Neural cell (in vitro differentiated cells): ENCODE results near the gene SNX32. TPM values are rescaled to one million over a fixed set of nuclear protein-coding genes. Genes with fewer than 3 reads are reported as not detected.
"Not testable (repeated sequence)": the region's sequence is repeated elsewhere in the genome, so short reads cannot be mapped to it uniquely, and the experiment has no call there.

Experiments used
- H2AFZ ChIP-seq: fragments of 200-600, 300-800 bp; sonication (generic), shearing (Covaris generic); 2 replicates; pipeline ENCODE4 v1.6.0; 2014; ENCODE audit warnings: low read depth, mild to moderate bottlenecking, antibody characterized with exemption, low read length, moderate library complexity
- H3F3A ChIP-seq: fragments of 200-600 bp; shearing (Covaris generic); 2 replicates; pipeline ENCODE4 v1.6.1; 2016; ENCODE audit warnings: mild to moderate bottlenecking, moderate library complexity, mixed read lengths, antibody characterized with exemption, low read length; ENCODE audit not compliant: insufficient read depth, poor library complexity, severe bottlenecking
- H3K27ac ChIP-seq: fragments of 200-600, 300-800 bp; sonication (generic), shearing (Covaris generic); 2 replicates; pipeline ENCODE4 v1.5.1; 2014; ENCODE audit warnings: mild to moderate bottlenecking, low read length, moderate library complexity
- H3K27me3 ChIP-seq: fragments of 300-800, 200-600 bp; sonication (generic), shearing (Covaris generic); 2 replicates; pipeline ENCODE4 v1.6.0; 2014; ENCODE audit warnings: mild to moderate bottlenecking, low read depth, low read length, moderate library complexity; ENCODE audit not compliant: insufficient read depth
- H3K36me3 ChIP-seq: fragments of 300-800, 200-600 bp; sonication (generic), shearing (Covaris generic); 2 replicates; pipeline ENCODE4 v1.5.1; 2014; ENCODE audit warnings: mild to moderate bottlenecking, antibody characterized with exemption, low read length, moderate library complexity; ENCODE audit not compliant: insufficient read depth
- H3K4me2 ChIP-seq: fragments of 300-800, 200-600 bp; sonication (generic), shearing (Covaris generic); 2 replicates; pipeline ENCODE4 v1.6.0; 2014; ENCODE audit warnings: mild to moderate bottlenecking, low read length
- H3K4me3 ChIP-seq: fragments of 300-800, 200-600 bp; sonication (generic), shearing (Covaris generic); 2 replicates; pipeline ENCODE4 v1.5.1; 2014; ENCODE audit warnings: mild to moderate bottlenecking, low read length, moderate library complexity
- H3K79me2 ChIP-seq: fragments of 200-600 bp; shearing (Covaris generic); replicated peaks from 2 replicates; pipeline ENCODE4 v1.6.0; 2014; ENCODE audit warnings: mild to moderate bottlenecking, low read length, moderate library complexity; ENCODE audit not compliant: insufficient read depth
- H3K9ac ChIP-seq: fragments of 300-800, 200-600 bp; sonication (generic), shearing (Covaris generic); 2 replicates; pipeline ENCODE4 v1.6.1; 2016; ENCODE audit warnings: mild to moderate bottlenecking, low read length, mixed read lengths
- H3K9me2 ChIP-seq: fragments of 200-600 bp; shearing (Covaris generic); 2 replicates; pipeline ENCODE4 v1.6.1; 2016; ENCODE audit warnings: mild to moderate bottlenecking, low read length, mixed read lengths; ENCODE audit not compliant: insufficient read depth
- H3K9me3 ChIP-seq: fragments of 200-600, 300-800 bp; sonication (generic), shearing (Covaris generic); 2 replicates; pipeline ENCODE4 v1.6.1; 2016; ENCODE audit warnings: mild to moderate bottlenecking, mixed run types, low read length, moderate library complexity, mixed read lengths
- H4K20me1 ChIP-seq: fragments of 200-600 bp; shearing (Covaris generic); 2 replicates; pipeline ENCODE4 v1.6.1; 2016; ENCODE audit warnings: mild to moderate bottlenecking, mixed run types; ENCODE audit not compliant: insufficient read depth
- EP300 ChIP-seq: fragments of 450-650 bp; conservative IDR thresholded peaks from 2 replicates; pipeline ENCODE4 v1.6.1; 2014; ENCODE audit warnings: antibody characterized with exemption, mild to moderate bottlenecking, moderate library complexity; ENCODE audit not compliant: poor library complexity, severe bottlenecking
- EZH2 ChIP-seq: fragments of 200-600, 300-800 bp; shearing (Covaris generic), sonication (generic); IDR thresholded peaks from 2 replicates; pipeline ENCODE4 v1.6.1; 2014; ENCODE audit warnings: antibody characterized with exemption, low read length, borderline replicate concordance, mild to moderate bottlenecking; ENCODE audit not compliant: insufficient read depth, poor library complexity, severe bottlenecking
- MXI1 ChIP-seq: fragments of 450-650 bp; conservative IDR thresholded peaks from 2 replicates; pipeline ENCODE4 v1.6.1; 2014; ENCODE audit warnings: antibody characterized with exemption, mild to moderate bottlenecking; ENCODE audit not compliant: poor library complexity, severe bottlenecking
- POLR2AphosphoS5 ChIP-seq: IDR thresholded peaks from 2 replicates; pipeline ENCODE4 v1.6.1; 2012
- RAD21 ChIP-seq: fragments of 450-650 bp; conservative IDR thresholded peaks from 2 replicates; pipeline ENCODE4 v1.6.1; 2014; ENCODE audit warnings: antibody characterized with exemption, mild to moderate bottlenecking, moderate library complexity
- SMC3 ChIP-seq: fragments of 450-650 bp; conservative IDR thresholded peaks from 2 replicates; pipeline ENCODE4 v1.6.1; 2014; ENCODE audit warnings: antibody characterized with exemption, mild to moderate bottlenecking, moderate library complexity; ENCODE audit not compliant: poor library complexity
- TAF1 ChIP-seq: IDR thresholded peaks from 2 replicates; pipeline ENCODE4 v1.6.1; 2012; ENCODE audit warnings: low read depth
- polyA plus RNA-seq: library from polyadenylated mRNA; depleted of rRNA; stranded (reverse); fragments of >200 nt; gene quantifications from 2 replicates; pipeline ENCODE4 v1.2.3, GENCODE V29; 2014
- TF ChIP-seq, protein P1 (sequence below): IDR thresholded peaks from 2 replicates; pipeline ENCODE4 v1.6.1; 2012; ENCODE audit warnings: borderline replicate concordance
- TF ChIP-seq, protein P2 (sequence below): fragments of 450-650 bp; IDR thresholded peaks from 2 replicates; pipeline ENCODE4 v1.5.1; 2014; ENCODE audit warnings: antibody characterized with exemption, mild to moderate bottlenecking, moderate library complexity; ENCODE audit not compliant: poor library complexity, severe bottlenecking

Gene SNX32
- polyA plus RNA-seq, 1 donor from 2014 or later = 16.0 TPM

DNA sequence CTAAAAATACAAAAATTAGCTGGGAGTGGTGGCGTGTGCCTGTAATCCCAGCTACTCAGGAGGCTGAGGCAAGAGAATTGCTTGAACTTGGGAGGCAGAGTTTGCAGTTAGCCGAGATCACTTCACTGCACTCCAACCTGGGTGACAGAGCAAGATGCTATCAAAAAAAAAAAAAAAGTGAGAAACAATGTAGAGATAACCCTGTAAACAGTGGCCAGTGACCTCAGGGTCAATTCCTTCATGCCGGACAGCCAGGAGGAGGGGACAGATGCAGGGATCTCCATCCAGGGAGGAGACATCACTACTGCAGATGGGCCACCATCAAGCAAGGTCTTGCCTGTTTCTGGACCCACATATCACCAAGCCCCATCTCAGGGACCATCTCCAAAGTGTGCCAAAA is 14.0 kb downstream of the SNX32 start:
- Histone ChIP-seq H4K20me1 (peaks cover 1% of the 10 kb centered on the region), H3F3A (no peaks in the 10 kb centered on the region), H3K4me2 (no peak overlapping the region), H3K36me3 (no peaks in the 10 kb centered on the region), H3K27ac (no peak overlapping the region), H3K9me2 (no peaks in the 10 kb centered on the region), H3K27me3 (no peaks in the 10 kb centered on the region), H3K9me3 (no peaks in the 10 kb centered on the region), H3K4me3 (no peak overlapping the region), H3K9ac (no peak overlapping the region), H2AFZ (no peak overlapping the region), H3K79me2 (no peaks in the 10 kb centered on the region)
- TF ChIP-seq TAF1 = no peak
- TF ChIP-seq MXI1 = no peak
- TF ChIP-seq, protein P1, sequence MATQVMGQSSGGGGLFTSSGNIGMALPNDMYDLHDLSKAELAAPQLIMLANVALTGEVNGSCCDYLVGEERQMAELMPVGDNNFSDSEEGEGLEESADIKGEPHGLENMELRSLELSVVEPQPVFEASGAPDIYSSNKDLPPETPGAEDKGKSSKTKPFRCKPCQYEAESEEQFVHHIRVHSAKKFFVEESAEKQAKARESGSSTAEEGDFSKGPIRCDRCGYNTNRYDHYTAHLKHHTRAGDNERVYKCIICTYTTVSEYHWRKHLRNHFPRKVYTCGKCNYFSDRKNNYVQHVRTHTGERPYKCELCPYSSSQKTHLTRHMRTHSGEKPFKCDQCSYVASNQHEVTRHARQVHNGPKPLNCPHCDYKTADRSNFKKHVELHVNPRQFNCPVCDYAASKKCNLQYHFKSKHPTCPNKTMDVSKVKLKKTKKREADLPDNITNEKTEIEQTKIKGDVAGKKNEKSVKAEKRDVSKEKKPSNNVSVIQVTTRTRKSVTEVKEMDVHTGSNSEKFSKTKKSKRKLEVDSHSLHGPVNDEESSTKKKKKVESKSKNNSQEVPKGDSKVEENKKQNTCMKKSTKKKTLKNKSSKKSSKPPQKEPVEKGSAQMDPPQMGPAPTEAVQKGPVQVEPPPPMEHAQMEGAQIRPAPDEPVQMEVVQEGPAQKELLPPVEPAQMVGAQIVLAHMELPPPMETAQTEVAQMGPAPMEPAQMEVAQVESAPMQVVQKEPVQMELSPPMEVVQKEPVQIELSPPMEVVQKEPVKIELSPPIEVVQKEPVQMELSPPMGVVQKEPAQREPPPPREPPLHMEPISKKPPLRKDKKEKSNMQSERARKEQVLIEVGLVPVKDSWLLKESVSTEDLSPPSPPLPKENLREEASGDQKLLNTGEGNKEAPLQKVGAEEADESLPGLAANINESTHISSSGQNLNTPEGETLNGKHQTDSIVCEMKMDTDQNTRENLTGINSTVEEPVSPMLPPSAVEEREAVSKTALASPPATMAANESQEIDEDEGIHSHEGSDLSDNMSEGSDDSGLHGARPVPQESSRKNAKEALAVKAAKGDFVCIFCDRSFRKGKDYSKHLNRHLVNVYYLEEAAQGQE = no peak
- TF ChIP-seq RAD21 = no peak
- no peak for TF ChIP-seq EZH2
- no peak for TF ChIP-seq EP300
- TF ChIP-seq, protein P2, sequence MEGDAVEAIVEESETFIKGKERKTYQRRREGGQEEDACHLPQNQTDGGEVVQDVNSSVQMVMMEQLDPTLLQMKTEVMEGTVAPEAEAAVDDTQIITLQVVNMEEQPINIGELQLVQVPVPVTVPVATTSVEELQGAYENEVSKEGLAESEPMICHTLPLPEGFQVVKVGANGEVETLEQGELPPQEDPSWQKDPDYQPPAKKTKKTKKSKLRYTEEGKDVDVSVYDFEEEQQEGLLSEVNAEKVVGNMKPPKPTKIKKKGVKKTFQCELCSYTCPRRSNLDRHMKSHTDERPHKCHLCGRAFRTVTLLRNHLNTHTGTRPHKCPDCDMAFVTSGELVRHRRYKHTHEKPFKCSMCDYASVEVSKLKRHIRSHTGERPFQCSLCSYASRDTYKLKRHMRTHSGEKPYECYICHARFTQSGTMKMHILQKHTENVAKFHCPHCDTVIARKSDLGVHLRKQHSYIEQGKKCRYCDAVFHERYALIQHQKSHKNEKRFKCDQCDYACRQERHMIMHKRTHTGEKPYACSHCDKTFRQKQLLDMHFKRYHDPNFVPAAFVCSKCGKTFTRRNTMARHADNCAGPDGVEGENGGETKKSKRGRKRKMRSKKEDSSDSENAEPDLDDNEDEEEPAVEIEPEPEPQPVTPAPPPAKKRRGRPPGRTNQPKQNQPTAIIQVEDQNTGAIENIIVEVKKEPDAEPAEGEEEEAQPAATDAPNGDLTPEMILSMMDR = no peak
- TF ChIP-seq SMC3 = no peak
- no peak for TF ChIP-seq POLR2AphosphoS5

DNA sequence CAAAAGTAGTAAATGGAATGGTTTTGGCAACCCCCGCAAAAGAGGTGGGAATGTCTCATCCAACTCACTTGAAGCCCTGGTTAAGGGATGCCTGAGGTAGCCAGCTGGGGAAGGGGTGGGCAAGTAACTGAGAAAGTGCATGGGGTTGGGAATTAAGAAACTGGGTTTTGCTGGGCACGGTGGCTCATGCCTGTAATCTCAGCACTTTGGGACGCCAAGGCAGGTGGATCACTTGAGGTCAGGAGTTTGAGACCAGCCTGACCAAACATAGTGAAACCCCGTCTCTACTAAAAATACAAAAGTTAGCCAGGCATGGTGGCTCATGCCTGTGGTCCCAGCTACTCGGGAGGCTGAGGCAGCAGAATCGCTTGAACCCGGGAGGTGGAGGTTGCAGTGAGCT is 14.9 kb downstream of the SNX32 start:
- not testable (repeated sequence) for H3K79me2 ChIP-seq, H3K27ac ChIP-seq, H3K9me2 ChIP-seq, H2AFZ ChIP-seq, H3F3A ChIP-seq, H3K4me2 ChIP-seq, H3K27me3 ChIP-seq, H3K9ac ChIP-seq, H3K36me3 ChIP-seq, H3K4me3 ChIP-seq, H3K9me3 ChIP-seq
- peaks cover 11% of the 10 kb centered on the region for H4K20me1 ChIP-seq

DNA sequence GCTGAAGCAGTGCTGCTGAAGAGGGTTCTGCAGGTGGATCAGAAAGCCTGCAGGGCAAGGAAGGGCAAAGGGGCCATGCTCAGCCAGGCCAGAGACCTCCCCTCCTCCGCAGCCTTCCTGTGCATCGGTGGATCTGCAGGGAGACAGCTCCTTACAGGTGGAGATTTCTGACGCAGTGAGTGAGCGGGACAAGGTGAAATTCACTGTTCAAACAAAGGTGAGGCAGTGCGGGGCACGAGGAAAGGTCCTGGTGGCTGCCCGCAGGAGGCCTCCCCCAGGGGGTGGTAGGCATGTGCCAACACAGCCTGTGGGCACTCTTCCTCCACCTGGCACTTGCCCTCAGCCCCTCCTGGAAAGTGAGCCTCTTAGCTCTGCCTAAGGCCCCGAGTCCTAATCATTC is 15.6 kb downstream of the SNX32 start:
- Histone ChIP-seq H3K4me2 (no peak overlapping the region), H4K20me1 (peaks cover 17% of the 10 kb centered on the region), H3K36me3 (peaks cover 5% of the 10 kb centered on the region), H3K27me3 (no peaks in the 10 kb centered on the region), H3K4me3 (no peak overlapping the region), H3F3A (no peaks in the 10 kb centered on the region), H3K9me2 (no peaks in the 10 kb centered on the region), H2AFZ (no peak overlapping the region), H3K79me2 (peaks cover 6% of the 10 kb centered on the region), H3K9me3 (no peaks in the 10 kb centered on the region), H3K9ac (no peak overlapping the region), H3K27ac (no peak overlapping the region)
- TF ChIP-seq POLR2AphosphoS5 (peak; percentile 17), TAF1 (no peak)
